Aorta (tissue), 5 donors: Measurements from ENCODE around the gene APP. TPM values are rescaled to one million over a fixed set of nuclear protein-coding genes. Genes with fewer than 3 reads are reported as not detected.

ENCODE experiments used
- ATAC-seq: fragments of 200-7000 bp; cut with Tn5 transposase; one replicate; pipeline ENCODE4 v1.9.1; 2022; ENCODE audit warnings: moderate library complexity; ENCODE audit not compliant: low FRiP score
- DNase-seq, 2 donors: peaks; one replicate each; pipeline ENCODE4 v3.0.0-alpha.2; 2020
- H3K27ac ChIP-seq, 2 donors: one replicate each; pipeline ENCODE4 v1.5.1; 2013; ENCODE audit warnings: low read length in 2 of 2, mild to moderate bottlenecking in 2 of 2, moderate library complexity in 2 of 2, control low read depth in 1 of 2, inconsistent platforms in 1 of 2, low read depth in 1 of 2
- H3K27me3 ChIP-seq, 2 donors: one replicate each; pipeline ENCODE4 v1.6.1; 2013; ENCODE audit warnings: control low read depth in 1 of 2, low read length in 1 of 2, mild to moderate bottlenecking in 1 of 2, moderate library complexity in 1 of 2; ENCODE audit not compliant: insufficient read depth in 2 of 2, control insufficient read depth in 1 of 2
- H3K36me3 ChIP-seq, 2 donors: one replicate each; pipeline ENCODE4 v1.6.1; 2013; ENCODE audit warnings: control low read depth in 1 of 2, low read length in 1 of 2, mild to moderate bottlenecking in 1 of 2; ENCODE audit not compliant: insufficient read depth in 2 of 2, control insufficient read depth in 1 of 2
- H3K4me1 ChIP-seq, 2 donors: one replicate each; pipeline ENCODE4 v1.6.1; 2013; ENCODE audit warnings: low read length in 2 of 2, control low read depth in 1 of 2, mild to moderate bottlenecking in 1 of 2, moderate library complexity in 1 of 2; ENCODE audit not compliant: insufficient read depth in 2 of 2, control insufficient read depth in 1 of 2
- H3K4me3 ChIP-seq, 2 donors: one replicate each; pipeline ENCODE4 v1.5.1; 2013; ENCODE audit warnings: low read length in 2 of 2, control low read depth in 1 of 2, mild to moderate bottlenecking in 1 of 2
- H3K9me3 ChIP-seq: one replicate; pipeline ENCODE4 v1.6.1; 2013; ENCODE audit warnings: mild to moderate bottlenecking, low read length; ENCODE audit not compliant: control insufficient read depth
- WGBS, 2 donors: extraction: QIAGEN DNeasy Blood & Tissue Kit; methylation state at CpG; one replicate each; pipeline ENCODE4 v1.1.7; 2013; 5-methylcytosine and 5-hydroxymethylcytosine counted together
- intact Hi-C, 2 donors: fragments of 100-400 bp; cut with DNase I; formaldehyde crosslinking; loops; one replicate each; pipeline versions ENCODE4 v1.14.2 to v1.15.0; 2022
- polyA plus RNA-seq, 2 donors: library from polyadenylated mRNA; stranded (reverse); fragments of 200-250 nt; gene quantifications; one replicate each; pipeline ENCODE4 v1.2.3, GENCODE V29; 2013
- total RNA-seq, 2 donors: library from RNA; stranded (reverse); fragmentation: NEBNext Ultra II Directional; extraction: Animal tissue kit (Norgen Biotek cat#: 25700); gene quantifications; one replicate each; pipeline ENCODE4 v1.2.1, GENCODE V29; 2021
- donor health status: healthy with polysubstance abuse.
- donor health status: Bipolar disorder and iron deficiency.
- donor health status: DM: no; HTN: no; CAD: no.
- donor health status: DM: no; HTN: no; CAD: no.
- donor health status: DM: yes; HTN: yes; CAD: no.

The APP gene
- total and polyA plus RNA-seq, 4 donors, result 149 to 581 (median 371) TPM

DNA sequence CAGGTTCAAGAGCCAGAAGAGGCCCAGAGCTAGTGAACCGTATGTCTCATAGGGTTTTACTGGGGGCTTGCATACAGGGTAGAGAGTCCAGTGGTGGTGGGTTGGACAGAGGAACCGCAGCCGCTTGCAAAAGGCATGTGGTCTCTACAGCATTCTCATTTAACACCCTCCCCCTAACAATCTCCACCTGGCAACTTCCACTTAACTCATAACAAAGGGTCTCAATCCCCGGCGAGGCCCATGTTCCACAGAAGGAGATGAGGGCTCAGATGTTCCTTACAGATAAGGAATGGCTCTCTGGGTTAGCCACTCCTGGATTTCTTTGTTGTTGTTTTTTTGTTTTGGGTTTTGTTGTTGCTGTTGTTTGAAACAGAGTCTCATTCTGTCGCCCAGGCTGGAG is 106.1 kb downstream of the APP start:
- H3K4me1 ChIP-seq, result peaks cover 0 to 4% of the 10 kb centered on the region in 2 donors
- no peak overlapping the region for H3K4me3 ChIP-seq
- H3K36me3 ChIP-seq, result no peaks in the 10 kb centered on the region
- DNase-seq (no peak), ATAC-seq (no peak)
- intact Hi-C loops, result no loop called here
- no peak overlapping the region for H3K27ac ChIP-seq
- WGBS, 2 donors, result 92 to 93% methylated on average over 6 of the region's 6 CpGs
- no peaks in the 10 kb centered on the region for H3K27me3 ChIP-seq
- no peaks in the 10 kb centered on the region for H3K9me3 ChIP-seq

DNA sequence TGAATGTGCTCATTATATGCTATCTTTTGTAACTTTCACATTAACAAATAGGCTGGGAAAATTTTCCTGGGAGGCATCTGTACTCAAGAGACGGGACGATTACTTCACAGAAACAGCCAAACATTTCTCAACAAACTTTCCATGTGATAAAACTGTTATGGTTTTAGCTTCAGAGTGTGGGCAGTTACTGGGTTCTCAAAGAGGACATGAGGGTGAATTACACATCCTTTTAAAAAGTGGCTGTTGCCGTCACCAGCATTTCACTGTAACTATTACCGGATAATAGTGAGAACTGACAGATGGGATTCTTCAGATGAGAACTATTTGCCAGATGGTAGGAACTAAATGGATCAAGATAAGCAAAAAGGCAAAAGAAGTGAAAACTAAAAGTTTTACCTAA is 109.1 kb downstream of the APP start:
- intact Hi-C loops, result no loop called here
- Histone ChIP-seq H3K4me3 (no peak overlapping the region), H3K9me3 (no peaks in the 10 kb centered on the region), H3K36me3 (no peaks in the 10 kb centered on the region), H3K27ac (no peak overlapping the region), H3K27me3 (no peaks in the 10 kb centered on the region), H3K4me1 (no peaks in the 10 kb centered on the region)
- DNase-seq, result no peak
- ATAC-seq, result peak; percentile 84
- 58% methylated on average over 4 of the region's 4 CpGs for WGBS, 2 donors

DNA sequence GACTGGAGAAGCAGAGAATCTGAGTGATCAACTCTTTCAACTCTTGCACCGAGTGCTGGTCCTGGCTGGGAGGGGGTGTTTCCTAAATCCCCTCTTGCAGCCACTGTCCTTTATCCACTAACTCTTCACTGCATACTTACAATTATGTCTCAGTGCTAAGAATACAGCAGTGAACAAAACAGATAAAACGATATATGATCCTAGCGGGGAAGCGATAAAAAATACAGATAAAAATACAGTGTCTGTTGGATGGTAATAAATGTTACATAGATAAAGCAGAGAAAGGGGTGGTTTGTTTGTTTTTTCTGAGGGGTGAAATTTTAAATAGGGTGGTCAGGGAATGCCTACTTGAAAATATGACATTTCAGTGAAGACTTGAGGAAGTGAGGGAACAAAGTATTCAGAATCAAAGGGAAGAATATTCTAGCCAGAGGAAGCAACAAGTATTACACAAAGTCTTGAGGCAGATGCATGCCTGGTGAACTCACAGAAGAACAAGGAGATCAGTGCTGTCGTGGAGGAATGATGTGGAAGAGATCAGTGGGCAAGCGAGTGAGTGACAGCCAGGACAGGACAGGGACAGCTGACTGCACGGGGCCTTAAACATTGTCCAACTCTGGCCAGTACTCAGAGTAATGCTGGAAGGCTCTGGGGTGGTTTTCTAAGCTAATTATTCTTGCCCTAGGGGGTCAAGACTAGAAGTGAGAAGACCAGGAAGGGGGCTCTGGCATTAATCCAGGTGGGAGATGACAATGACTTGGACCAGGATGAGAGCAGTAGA is 110.0 kb downstream of the APP start:
- DNase-seq, result no peak
- H3K36me3 ChIP-seq, result no peaks in the 10 kb centered on the region
- no peaks in the 10 kb centered on the region for H3K9me3 ChIP-seq
- peak; percentile 45 for ATAC-seq
- H3K4me1 ChIP-seq, result no peaks in the 10 kb centered on the region
- no peaks in the 10 kb centered on the region for H3K27me3 ChIP-seq
- no peak overlapping the region for H3K4me3 ChIP-seq
- WGBS, 2 donors, result 84 to 89% methylated on average over 7 of the region's 7 CpGs
- intact Hi-C loops, result no loop called here
- no peak overlapping the region for H3K27ac ChIP-seq

DNA sequence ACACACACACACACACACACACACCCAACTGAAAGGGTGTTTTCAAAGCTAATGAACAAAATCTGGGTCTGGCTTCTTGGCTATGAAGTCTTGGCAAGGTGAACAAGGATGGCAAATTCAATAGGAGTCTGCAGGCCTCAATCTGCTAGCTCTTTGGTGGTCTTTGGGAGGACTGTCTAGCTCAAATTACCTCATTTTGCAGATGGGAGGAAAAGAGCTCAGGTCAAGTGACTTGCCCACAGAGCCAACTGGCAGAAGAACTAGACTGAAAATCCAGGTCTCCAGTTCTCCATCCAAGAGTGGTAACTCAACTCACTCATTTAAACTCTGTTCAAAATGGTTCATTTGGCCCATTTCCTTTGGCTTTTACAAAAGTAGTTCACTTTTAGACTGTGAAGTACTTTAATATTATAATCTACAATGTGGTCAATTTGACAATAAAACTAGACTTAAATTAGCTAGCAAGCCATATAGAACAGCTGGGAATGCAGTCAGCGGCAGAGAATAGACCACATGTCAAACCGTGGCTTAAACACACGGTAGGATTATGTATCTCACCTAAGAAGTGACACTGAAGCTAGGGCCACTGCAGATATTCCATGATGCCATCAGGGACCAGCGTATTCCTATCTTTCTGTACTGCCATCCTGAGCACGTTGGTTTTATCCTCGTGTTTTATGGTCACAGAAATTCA is 112.9 kb downstream of the APP start:
- no peaks in the 10 kb centered on the region for H3K9me3 ChIP-seq
- DNase-seq, result no peak
- no peak overlapping the region for H3K27ac ChIP-seq
- 93 to 95% methylated on average over 6 of the region's 6 CpGs for WGBS, 2 donors
- H3K4me1 ChIP-seq, result peaks cover 0 to 1% of the 10 kb centered on the region in 2 donors
- no peak overlapping the region for H3K4me3 ChIP-seq
- intact Hi-C loops, result no loop called here
- no peaks in the 10 kb centered on the region for H3K27me3 ChIP-seq
- no peaks in the 10 kb centered on the region for H3K36me3 ChIP-seq
- ATAC-seq, result no peak

DNA sequence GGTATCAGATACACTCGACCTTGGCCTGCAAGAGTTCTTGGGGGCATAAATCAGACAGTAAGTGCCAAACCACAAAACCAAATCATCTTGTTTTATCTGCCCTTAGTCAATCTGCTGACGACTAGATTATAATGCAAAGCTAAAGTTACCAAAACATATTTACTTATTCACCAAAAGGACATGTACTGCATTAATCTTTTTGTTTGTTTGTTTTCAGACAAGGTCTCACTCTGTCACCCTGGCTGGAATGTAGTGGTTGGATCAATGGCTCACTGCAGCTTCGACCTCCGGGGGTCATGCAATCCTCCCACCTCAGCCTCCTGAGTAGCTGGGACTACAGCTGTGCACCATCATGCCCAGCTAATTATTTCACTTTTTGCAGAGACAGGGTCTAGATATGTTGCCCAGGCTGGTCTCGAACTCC is 114.7 kb downstream of the APP start:
- Histone ChIP-seq H3K36me3 (peaks cover 0 to 2% of the 10 kb centered on the region in 2 donors), H3K27me3 (no peaks in the 10 kb centered on the region), H3K4me3 (no peak overlapping the region), H3K9me3 (no peaks in the 10 kb centered on the region), H3K4me1 (peaks cover 0 to 1% of the 10 kb centered on the region in 2 donors), H3K27ac (no peak overlapping the region)
- ATAC-seq (no peak), DNase-seq (no peak)
- intact Hi-C loops, result no loop called here
- WGBS, 2 donors, result 90 to 92% methylated on average over 5 of the region's 5 CpGs

DNA sequence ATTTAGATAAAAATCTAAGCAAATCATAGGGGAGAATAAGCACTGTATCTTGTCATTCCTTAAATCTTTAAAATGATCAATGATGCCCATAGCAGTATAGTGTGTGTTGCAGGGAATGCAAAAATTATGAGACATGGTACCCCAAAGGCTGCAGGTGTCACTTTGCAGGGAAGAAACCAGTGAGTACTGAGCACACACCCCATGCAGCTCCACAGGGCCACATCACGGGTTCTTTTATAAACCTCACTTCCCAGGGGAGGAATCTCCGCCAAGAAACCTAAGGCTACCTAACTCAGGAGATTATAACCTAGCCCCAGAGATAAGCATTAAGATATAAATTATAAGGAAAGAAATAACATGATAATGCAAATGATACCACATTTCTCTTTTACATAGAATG is 115.6 kb downstream of the APP start:
- no peak overlapping the region for H3K27ac ChIP-seq
- intact Hi-C loops, result no loop called here
- peaks cover 0 to 1% of the 10 kb centered on the region in 2 donors for H3K4me1 ChIP-seq
- no peak overlapping the region for H3K4me3 ChIP-seq
- H3K27me3 ChIP-seq, result no peaks in the 10 kb centered on the region
- WGBS, 2 donors, result 7 to 41% methylated on average over 2 of the region's 2 CpGs
- DNase-seq (no peak), ATAC-seq (no peak)
- H3K36me3 ChIP-seq, result peaks cover 0 to 4% of the 10 kb centered on the region in 2 donors
- H3K9me3 ChIP-seq, result no peaks in the 10 kb centered on the region

DNA sequence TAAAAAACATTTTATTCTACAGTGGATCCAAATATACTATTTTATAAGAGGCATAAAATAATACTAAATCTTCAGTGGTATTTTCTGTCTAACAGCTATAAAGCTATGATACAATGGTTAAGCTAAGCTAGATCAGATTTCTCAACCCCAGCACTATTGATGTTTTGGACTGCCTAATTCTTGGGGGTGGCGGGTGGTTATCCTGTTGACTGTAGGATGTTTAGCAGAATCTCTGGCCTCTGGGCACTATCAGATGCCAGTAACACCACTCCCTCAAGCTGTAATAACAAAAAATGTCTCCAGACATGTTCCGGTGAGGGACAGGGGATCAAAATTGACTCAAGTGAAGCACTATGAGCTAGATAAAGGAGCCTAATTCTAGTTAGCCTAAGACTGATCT is 118.5 kb downstream of the APP start:
- ATAC-seq (no peak), DNase-seq (no peak)
- Histone ChIP-seq H3K9me3 (no peaks in the 10 kb centered on the region), H3K4me3 (no peak overlapping the region), H3K27ac (no peak overlapping the region), H3K4me1 (peaks cover 0 to 3% of the 10 kb centered on the region in 2 donors), H3K27me3 (no peaks in the 10 kb centered on the region), H3K36me3 (peaks cover 0 to 4% of the 10 kb centered on the region in 2 donors)
- 94 to 96% methylated on average over 2 of the region's 2 CpGs for WGBS, 2 donors
- intact Hi-C loops, result no loop called here

DNA sequence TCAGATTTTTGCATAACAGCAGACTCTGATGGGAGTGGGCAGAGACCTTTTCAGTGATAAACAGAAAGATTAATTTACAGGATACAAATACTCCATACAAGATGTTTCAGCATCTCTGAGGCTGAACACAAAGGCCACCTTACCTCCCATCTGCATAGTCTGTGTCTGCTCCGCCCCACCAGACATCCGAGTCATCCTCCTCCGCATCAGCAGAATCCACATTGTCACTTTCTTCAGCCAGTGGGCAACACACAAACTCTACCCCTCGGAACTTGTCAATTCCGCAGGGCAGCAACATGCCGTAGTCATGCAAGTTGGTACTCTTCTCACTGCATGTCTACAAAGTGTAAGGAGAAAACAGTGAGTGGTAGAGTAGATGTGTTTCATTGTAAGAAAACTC is 119.7 kb downstream of the APP start:
- no peak overlapping the region for H3K4me3 ChIP-seq
- intact Hi-C loops, result no loop called here
- WGBS, 2 donors, result 94 to 96% methylated on average over 6 of the region's 6 CpGs
- peaks cover 0 to 3% of the 10 kb centered on the region in 2 donors for H3K4me1 ChIP-seq
- no peaks in the 10 kb centered on the region for H3K27me3 ChIP-seq
- peaks cover 0 to 4% of the 10 kb centered on the region in 2 donors for H3K36me3 ChIP-seq
- DNase-seq, result no peak
- no peak for ATAC-seq
- no peak overlapping the region for H3K27ac ChIP-seq
- H3K9me3 ChIP-seq, result no peaks in the 10 kb centered on the region

DNA sequence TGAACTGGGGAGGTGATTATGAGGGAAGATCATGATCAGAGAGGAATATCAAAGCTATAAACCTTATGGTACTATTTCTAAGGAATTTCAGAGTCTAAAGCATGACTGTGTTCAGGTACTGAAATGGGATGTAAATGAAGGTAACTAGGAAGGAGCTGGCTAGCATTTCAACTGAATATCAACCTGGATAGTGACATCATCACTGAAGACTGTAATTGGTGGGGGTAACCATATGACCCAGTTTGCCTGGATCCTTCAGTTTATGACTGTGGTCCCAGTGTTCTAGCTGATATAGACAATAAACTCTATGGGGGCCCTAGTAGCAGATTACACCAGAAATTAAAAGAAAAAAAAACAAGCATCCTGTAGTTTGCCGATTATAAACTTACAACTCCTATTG is 120.8 kb downstream of the APP start:
- 94 to 98% methylated on average over 1 of the region's 1 CpG for WGBS, 2 donors

More for the DNA sequence above, 120.8 kb downstream of the APP start:
- intact Hi-C loops, result no loop called here
- Histone ChIP-seq H3K4me3 (no peak overlapping the region), H3K4me1 (peaks cover 0 to 1% of the 10 kb centered on the region in 2 donors), H3K27ac (no peak overlapping the region), H3K9me3 (no peaks in the 10 kb centered on the region), H3K27me3 (no peaks in the 10 kb centered on the region), H3K36me3 (peaks cover 0 to 4% of the 10 kb centered on the region in 2 donors)
- ATAC-seq (no peak), DNase-seq (no peak)
